Chondrocyte (in vitro differentiated cells): Measurements from ENCODE around the gene SYNE2. TPM values are rescaled to one million over a fixed set of nuclear protein-coding genes. Genes with fewer than 3 reads are reported as not detected.

ENCODE experiments used
- DNase-seq: peaks from one replicate; pipeline ENCODE4 v3.0.0; 2021; ENCODE audit warnings: mixed read lengths, low spot score
- H3K27ac Mint-ChIP-seq: one replicate; pipeline ENCODE4 v1.8.0; 2021; ENCODE audit warnings: mild to moderate bottlenecking, moderate library complexity, mixed read lengths; ENCODE audit not compliant: unreplicated experiment
- H3K27me3 Mint-ChIP-seq: 2 replicates; pipeline ENCODE4 v1.8.0; 2021; ENCODE audit warnings: low read depth, mixed read lengths
- H3K36me3 Mint-ChIP-seq: 2 replicates; pipeline ENCODE4 v1.8.0; 2021; ENCODE audit warnings: low read depth, mixed read lengths
- H3K4me1 Mint-ChIP-seq: 2 replicates; pipeline ENCODE4 v1.8.0; 2021; ENCODE audit warnings: low read depth, mild to moderate bottlenecking, mixed read lengths
- H3K4me3 Mint-ChIP-seq: one replicate; pipeline ENCODE4 v1.8.0; 2021; ENCODE audit warnings: mild to moderate bottlenecking, moderate library complexity, mixed read lengths; ENCODE audit not compliant: unreplicated experiment
- H3K9me3 Mint-ChIP-seq: 2 replicates; pipeline ENCODE4 v1.8.0; 2021; ENCODE audit warnings: low read depth, mixed read lengths
- CTCF ChIP-seq: fragments of 200-600 bp; sonication (generic); IDR thresholded peaks from 2 replicates; pipeline ENCODE4 v1.5.0; 2021; ENCODE audit warnings: antibody characterized with exemption, mild to moderate bottlenecking, moderate library complexity
- total RNA-seq: library from RNA; stranded (reverse); gene quantifications from 3 replicates; pipeline ENCODE4 v1.2.1, GENCODE V29; 2021

Gene SYNE2
- total RNA-seq, 1 donor from 2014 or later, result 13.6 TPM

GRCh38 chr14:64098120-64098519, 245.3 kb downstream of the SYNE2 start:
- peaks cover 3% of the 10 kb centered on the region for H3K36me3 Mint-ChIP-seq
- no peak overlapping the region for H3K27ac Mint-ChIP-seq
- no peak for DNase-seq
- no peaks in the 10 kb centered on the region for H3K27me3 Mint-ChIP-seq
- no peaks in the 10 kb centered on the region for H3K9me3 Mint-ChIP-seq
- TF ChIP-seq CTCF, result no peak
- H3K4me3 Mint-ChIP-seq, result no peak overlapping the region
- H3K4me1 Mint-ChIP-seq, result peaks cover 30% of the 10 kb centered on the region

GRCh38 chr14:64107438-64107837, 254.6 kb downstream of the SYNE2 start:
- Mint-ChIP-seq H3K9me3 (no peaks in the 10 kb centered on the region), H3K36me3 (peaks cover 9% of the 10 kb centered on the region), H3K27ac (no peak overlapping the region), H3K4me3 (no peak overlapping the region), H3K4me1 (no peaks in the 10 kb centered on the region), H3K27me3 (no peaks in the 10 kb centered on the region)
- TF ChIP-seq CTCF, result no peak
- DNase-seq, result no peak

- H3K4me1 Mint-ChIP-seq, result peaks cover 13% of the 10 kb centered on the region
- no peak for TF ChIP-seq CTCF
- no peaks in the 10 kb centered on the region for H3K9me3 Mint-ChIP-seq
- no peak overlapping the region for H3K27ac Mint-ChIP-seq
- no peaks in the 10 kb centered on the region for H3K36me3 Mint-ChIP-seq
- no peaks in the 10 kb centered on the region for H3K27me3 Mint-ChIP-seq
- no peak overlapping the region for H3K4me3 Mint-ChIP-seq
- no peak for DNase-seq
Measured at GRCh38 chr14:64109819-64110554, 257.2 kb downstream of the SYNE2 start.

GRCh38 chr14:64110802-64111201, 258.0 kb downstream of the SYNE2 start:
- Mint-ChIP-seq H3K4me3 (no peak overlapping the region), H3K36me3 (no peaks in the 10 kb centered on the region), H3K27ac (no peak overlapping the region), H3K9me3 (no peaks in the 10 kb centered on the region), H3K4me1 (peaks cover 13% of the 10 kb centered on the region), H3K27me3 (no peaks in the 10 kb centered on the region)
- DNase-seq, result no peak
- no peak for TF ChIP-seq CTCF

GRCh38 chr14:64112867-64113678, 260.3 kb downstream of the SYNE2 start:
- Mint-ChIP-seq H3K27ac (no peak overlapping the region), H3K4me3 (no peak overlapping the region), H3K36me3 (no peaks in the 10 kb centered on the region), H3K4me1 (peaks cover 19% of the 10 kb centered on the region), H3K27me3 (no peaks in the 10 kb centered on the region), H3K9me3 (no peaks in the 10 kb centered on the region)
- TF ChIP-seq CTCF, result no peak
- DNase-seq, result no peak
